Panc1 (cell line): ENCODE data around the gene STARD5. TPM values are rescaled to one million over a fixed set of nuclear protein-coding genes. Genes with fewer than 3 reads are reported as not detected.

ENCODE experiments used
- ATAC-seq: fragments of 200-7000 bp; cut with Tn5 transposase; 2 replicates; pipeline ENCODE4 v1.9.1; 2020; ENCODE audit warnings: mild to moderate bottlenecking, moderate library complexity
- BruUV-seq: library from RNA; stranded (reverse); fragments of 400-500 nt; replicated peaks from 2 replicates; lab custom pipeline; 2021; lab: Mats Ljungman, UMichigan
- CTCF ChIA-PET: fragments of 300-600 bp; sonication (Branson Sonifier 250); formaldehyde crosslinking; loops from one replicate; lab custom pipeline; 2022; ENCODE audit warnings: antibody characterized with exemption; lab: Charles Lee
- POLR2A ChIA-PET: fragments of 300-600 bp; sonication (Branson Sonifier 250); formaldehyde crosslinking; loops from one replicate; lab custom pipeline; 2022; ENCODE audit warnings: antibody characterized with exemption; lab: Charles Lee
- DNase-seq: peaks from one replicate; pipeline ENCODE4 v3.0.0-alpha.2; 2010; ENCODE audit warnings: low read depth, low spot score
- H3K27ac ChIP-seq: 2 replicates; pipeline ENCODE4 v1.5.1; 2011; ENCODE audit warnings: mild to moderate bottlenecking, low read length, inconsistent platforms
- H3K27me3 ChIP-seq: fragments of 200-500 bp; sonication (Bioruptor generic); 2 replicates; pipeline ENCODE4 v1.6.0; 2014; ENCODE audit warnings: low read length, inconsistent platforms; ENCODE audit not compliant: control insufficient read depth, insufficient read depth
- H3K36me3 ChIP-seq: fragments of 200-500 bp; sonication (Bioruptor generic); 2 replicates; pipeline ENCODE4 v1.5.1; 2014; ENCODE audit warnings: inconsistent platforms, mild to moderate bottlenecking, low read length, moderate library complexity; ENCODE audit not compliant: control insufficient read depth, insufficient read depth
- H3K4me1 ChIP-seq: 2 replicates; pipeline ENCODE4 v1.5.1; 2011; ENCODE audit warnings: inconsistent platforms, mild to moderate bottlenecking, low read length, moderate library complexity; ENCODE audit not compliant: control insufficient read depth, insufficient read depth
- H3K4me3 ChIP-seq, 2 experiments: 2 replicates each; pipeline ENCODE4 v1.5.1; 2011 to 2012; ENCODE audit warnings: low read depth in 2 of 2, low read length in 2 of 2, mild to moderate bottlenecking in 2 of 2, inconsistent platforms in 1 of 2, moderate library complexity in 1 of 2
- H3K9me3 ChIP-seq: fragments of 200-500 bp; sonication (Bioruptor generic); 2 replicates; pipeline ENCODE4 v1.5.1; 2014; ENCODE audit warnings: low read depth, mild to moderate bottlenecking, inconsistent platforms, low read length, moderate library complexity; ENCODE audit not compliant: control insufficient read depth, insufficient read depth
- CTCF ChIP-seq: fragments of 450-650 bp; IDR thresholded peaks from 2 replicates; pipeline ENCODE4 v1.5.1; 2017; ENCODE audit warnings: mild to moderate bottlenecking
- POLR2AphosphoS5 ChIP-seq: IDR thresholded peaks from 2 replicates; pipeline ENCODE4 v1.6.1; 2012; ENCODE audit warnings: mild to moderate bottlenecking, low read depth, low read length, moderate library complexity
- SIN3A ChIP-seq: IDR thresholded peaks from 2 replicates; pipeline ENCODE4 v1.6.1; 2012; ENCODE audit warnings: low read depth, mild to moderate bottlenecking, low read length, moderate library complexity, borderline replicate concordance; ENCODE audit not compliant: insufficient read depth
- TCF7L2 ChIP-seq: IDR thresholded peaks from 2 replicates; pipeline ENCODE4 v1.6.1; 2011; ENCODE audit warnings: mild to moderate bottlenecking, low read depth, low read length, inconsistent platforms
- in situ Hi-C: cut with HindIII; loops from 2 replicates; pipeline ENCODE4 v1.10.0; 2016; ENCODE audit warnings: low sequenced_read_pairs, low pct_unique_long_range_greater_than_20kb
- intact Hi-C: fragments of 100-400 bp; cut with micrococcal nuclease; formaldehyde crosslinking; loops from one replicate; pipeline ENCODE4 v1.10.0; 2022; ENCODE audit not compliant: unreplicated experiment
- total RNA-seq: library from RNA; stranded (reverse); gene quantifications from one replicate; pipeline ENCODE4 v1.2.1, GENCODE V29; 2021; ENCODE audit not compliant: unreplicated experiment
- TF ChIP-seq, protein P1 (sequence below), 2 experiments: IDR thresholded peaks; 2 replicates each; pipeline ENCODE4 v1.6.1; 2011 to 2012; ENCODE audit warnings: low read depth in 2 of 2, control low read depth in 1 of 2, low read length in 1 of 2, mild to moderate bottlenecking in 1 of 2, moderate library complexity in 1 of 2; ENCODE audit not compliant: insufficient read depth in 1 of 2

Gene STARD5
- total RNA-seq, 1 experiment from 2014 or later = 2.9 TPM

DNA sequence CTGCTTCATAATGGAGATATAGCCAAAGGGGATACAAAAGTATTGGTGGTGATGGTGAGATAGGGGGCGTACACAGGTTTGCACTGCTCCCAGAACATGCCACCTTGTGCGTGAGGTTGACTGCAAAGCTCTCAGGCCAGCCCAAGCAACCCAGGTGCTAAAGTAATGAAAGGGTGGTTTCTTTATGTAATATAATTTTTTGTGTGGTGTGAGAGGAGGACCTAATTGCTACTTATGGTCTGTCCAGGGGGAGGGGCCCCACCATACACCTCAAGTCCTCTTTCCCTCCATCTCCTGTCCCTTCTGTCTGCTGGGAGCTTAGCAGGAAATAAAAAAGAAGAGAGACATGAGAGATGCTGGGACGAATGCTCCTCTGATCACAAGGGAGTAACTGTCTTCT, 53.8 kb downstream of the STARD5 start:
- Histone ChIP-seq H3K27me3 (peaks cover 3% of the 10 kb centered on the region), H3K4me1 (peaks cover 5% of the 10 kb centered on the region), H3K27ac (no peak overlapping the region), H3K36me3 (no peaks in the 10 kb centered on the region), H3K4me3 (no peak overlapping the region), H3K9me3 (no peaks in the 10 kb centered on the region)
- CTCF ChIA-PET = no interaction called here
- TF ChIP-seq POLR2AphosphoS5 (no peak), TCF7L2 (no peak), CTCF (no peak), SIN3A (no peak)
- TF ChIP-seq, protein P1, sequence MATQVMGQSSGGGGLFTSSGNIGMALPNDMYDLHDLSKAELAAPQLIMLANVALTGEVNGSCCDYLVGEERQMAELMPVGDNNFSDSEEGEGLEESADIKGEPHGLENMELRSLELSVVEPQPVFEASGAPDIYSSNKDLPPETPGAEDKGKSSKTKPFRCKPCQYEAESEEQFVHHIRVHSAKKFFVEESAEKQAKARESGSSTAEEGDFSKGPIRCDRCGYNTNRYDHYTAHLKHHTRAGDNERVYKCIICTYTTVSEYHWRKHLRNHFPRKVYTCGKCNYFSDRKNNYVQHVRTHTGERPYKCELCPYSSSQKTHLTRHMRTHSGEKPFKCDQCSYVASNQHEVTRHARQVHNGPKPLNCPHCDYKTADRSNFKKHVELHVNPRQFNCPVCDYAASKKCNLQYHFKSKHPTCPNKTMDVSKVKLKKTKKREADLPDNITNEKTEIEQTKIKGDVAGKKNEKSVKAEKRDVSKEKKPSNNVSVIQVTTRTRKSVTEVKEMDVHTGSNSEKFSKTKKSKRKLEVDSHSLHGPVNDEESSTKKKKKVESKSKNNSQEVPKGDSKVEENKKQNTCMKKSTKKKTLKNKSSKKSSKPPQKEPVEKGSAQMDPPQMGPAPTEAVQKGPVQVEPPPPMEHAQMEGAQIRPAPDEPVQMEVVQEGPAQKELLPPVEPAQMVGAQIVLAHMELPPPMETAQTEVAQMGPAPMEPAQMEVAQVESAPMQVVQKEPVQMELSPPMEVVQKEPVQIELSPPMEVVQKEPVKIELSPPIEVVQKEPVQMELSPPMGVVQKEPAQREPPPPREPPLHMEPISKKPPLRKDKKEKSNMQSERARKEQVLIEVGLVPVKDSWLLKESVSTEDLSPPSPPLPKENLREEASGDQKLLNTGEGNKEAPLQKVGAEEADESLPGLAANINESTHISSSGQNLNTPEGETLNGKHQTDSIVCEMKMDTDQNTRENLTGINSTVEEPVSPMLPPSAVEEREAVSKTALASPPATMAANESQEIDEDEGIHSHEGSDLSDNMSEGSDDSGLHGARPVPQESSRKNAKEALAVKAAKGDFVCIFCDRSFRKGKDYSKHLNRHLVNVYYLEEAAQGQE (IDR thresholded peaks at IDR 0.05; ENCODE audit: insufficient read depth in 1 of 2, low read depth in 2 of 2, low read length in 1 of 2) = no peak
- DNase-seq (no peak), ATAC-seq (no peak)
- intact Hi-C loops = no loop called here
- BruUV-seq = no TSS peak
- POLR2A ChIA-PET = no interaction called here
- in situ Hi-C loops = no loop called here

GRCh38 chr15:81268881-81269601, 54.9 kb downstream of the STARD5 start:
- Histone ChIP-seq H3K9me3 (no peaks in the 10 kb centered on the region), H3K27me3 (peaks cover 5% of the 10 kb centered on the region), H3K4me3 (no peak overlapping the region), H3K27ac (no peak overlapping the region), H3K36me3 (no peaks in the 10 kb centered on the region), H3K4me1 (peaks cover 5% of the 10 kb centered on the region)
- no TSS peak for BruUV-seq
- in situ Hi-C loops = no loop called here
- intact Hi-C loops = loop anchor here (5.0 kb wide), 1 partner anchor 292 kb away; no protein-coding TSS in a partner anchor
- ChIA-PET POLR2A (no interaction called here), CTCF (no interaction called here)
- TF ChIP-seq TCF7L2 (no peak), POLR2AphosphoS5 (no peak), CTCF (no peak), SIN3A (no peak)
- TF ChIP-seq, protein P1 (IDR thresholded peaks at IDR 0.05; ENCODE audit: insufficient read depth in 1 of 2, low read depth in 2 of 2, low read length in 1 of 2) = no peak
- no peak for ATAC-seq
- DNase-seq = no peak
